WTC11 (cell line): ENCODE data around the gene OVOL2.

Experiments
- ELF4 ChIP-seq: sonication (generic); formaldehyde crosslinking; IDR thresholded peaks from 2 replicates; pipeline ENCODE4 v1.8.1; 2022; ENCODE audit warnings: low read depth, mild to moderate bottlenecking, moderate library complexity, missing genetic modification reagents
- TF ChIP-seq, protein P1 (sequence below): sonication (generic); formaldehyde crosslinking; IDR thresholded peaks from 2 replicates; pipeline ENCODE4 v1.8.0; 2022; ENCODE audit warnings: mild to moderate bottlenecking, missing genetic modification reagents

- TF ChIP-seq ELF4 (CRISPR knock-in tag), result no peak
- TF ChIP-seq, protein P1, sequence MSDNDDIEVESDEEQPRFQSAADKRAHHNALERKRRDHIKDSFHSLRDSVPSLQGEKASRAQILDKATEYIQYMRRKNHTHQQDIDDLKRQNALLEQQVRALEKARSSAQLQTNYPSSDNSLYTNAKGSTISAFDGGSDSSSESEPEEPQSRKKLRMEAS (CRISPR knock-in tag), result no peak
Measured at GRCh38 chr20:18087054-18087453, 29.3 kb upstream of the OVOL2 start.
